Peyer's patch (tissue), 4 donors: ENCODE results near the gene JHY.

Source experiments
- POLR2A ChIP-seq, 2 donors: fragments of 450-650 bp; IDR thresholded peaks; one replicate each; pipeline ENCODE4 v1.5.1; 2017; ENCODE audit warnings: antibody characterized with exemption in 2 of 2, mild to moderate bottlenecking in 2 of 2, moderate library complexity in 2 of 2
- TF ChIP-seq, protein P1 (sequence below), 6 experiments: fragments of 450-650 bp in 4 of 6; fragments of 200-600 bp in 2 of 6; sonication (generic) in 1 of 6; IDR thresholded peaks; one replicate each; pipeline ENCODE4 v1.5.1; 2017 to 2019; ENCODE audit warnings: antibody characterized with exemption in 6 of 6, mild to moderate bottlenecking in 3 of 6, moderate library complexity in 1 of 6

DNA sequence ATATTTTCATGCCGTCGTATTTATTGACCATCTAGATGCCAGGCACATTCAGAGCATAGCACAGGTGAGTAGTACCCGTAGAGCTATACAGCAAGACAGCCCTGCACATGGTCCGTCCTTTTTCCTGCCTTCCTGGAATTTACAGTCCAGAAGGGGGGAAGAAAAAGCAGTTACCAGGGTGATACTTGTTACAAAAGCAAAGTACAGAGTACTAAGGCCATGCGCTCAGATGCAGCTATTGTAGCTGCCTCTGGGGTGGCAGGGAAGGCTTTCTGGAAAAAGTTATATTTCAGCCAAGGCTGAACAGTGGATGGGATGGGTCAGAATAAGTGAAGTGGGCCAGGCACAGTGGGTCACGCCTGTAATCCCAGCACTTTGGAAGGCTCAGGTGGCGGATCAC, 36.2 kb downstream of the JHY start:
- TF ChIP-seq, protein P1, sequence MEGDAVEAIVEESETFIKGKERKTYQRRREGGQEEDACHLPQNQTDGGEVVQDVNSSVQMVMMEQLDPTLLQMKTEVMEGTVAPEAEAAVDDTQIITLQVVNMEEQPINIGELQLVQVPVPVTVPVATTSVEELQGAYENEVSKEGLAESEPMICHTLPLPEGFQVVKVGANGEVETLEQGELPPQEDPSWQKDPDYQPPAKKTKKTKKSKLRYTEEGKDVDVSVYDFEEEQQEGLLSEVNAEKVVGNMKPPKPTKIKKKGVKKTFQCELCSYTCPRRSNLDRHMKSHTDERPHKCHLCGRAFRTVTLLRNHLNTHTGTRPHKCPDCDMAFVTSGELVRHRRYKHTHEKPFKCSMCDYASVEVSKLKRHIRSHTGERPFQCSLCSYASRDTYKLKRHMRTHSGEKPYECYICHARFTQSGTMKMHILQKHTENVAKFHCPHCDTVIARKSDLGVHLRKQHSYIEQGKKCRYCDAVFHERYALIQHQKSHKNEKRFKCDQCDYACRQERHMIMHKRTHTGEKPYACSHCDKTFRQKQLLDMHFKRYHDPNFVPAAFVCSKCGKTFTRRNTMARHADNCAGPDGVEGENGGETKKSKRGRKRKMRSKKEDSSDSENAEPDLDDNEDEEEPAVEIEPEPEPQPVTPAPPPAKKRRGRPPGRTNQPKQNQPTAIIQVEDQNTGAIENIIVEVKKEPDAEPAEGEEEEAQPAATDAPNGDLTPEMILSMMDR (IDR thresholded peaks at IDR 0.05): no peak
- no peak for TF ChIP-seq POLR2A (IDR thresholded peaks at IDR 0.05)
